HG03175 (cell line): Measurements from ENCODE around the gene HMGB3.
"Not testable (repeated sequence)": the region's sequence is repeated elsewhere in the genome, so short reads cannot be mapped to it uniquely, and the experiment has no call there.

ENCODE experiments used
- ATAC-seq: cut with Tn5 transposase; IDR thresholded peaks from one replicate; pipeline ENCODE4 v1.9.1; 2021; ENCODE audit warnings: mild to moderate bottlenecking, moderate library complexity; ENCODE audit not compliant: unreplicated experiment

Gene HMGB3

DNA sequence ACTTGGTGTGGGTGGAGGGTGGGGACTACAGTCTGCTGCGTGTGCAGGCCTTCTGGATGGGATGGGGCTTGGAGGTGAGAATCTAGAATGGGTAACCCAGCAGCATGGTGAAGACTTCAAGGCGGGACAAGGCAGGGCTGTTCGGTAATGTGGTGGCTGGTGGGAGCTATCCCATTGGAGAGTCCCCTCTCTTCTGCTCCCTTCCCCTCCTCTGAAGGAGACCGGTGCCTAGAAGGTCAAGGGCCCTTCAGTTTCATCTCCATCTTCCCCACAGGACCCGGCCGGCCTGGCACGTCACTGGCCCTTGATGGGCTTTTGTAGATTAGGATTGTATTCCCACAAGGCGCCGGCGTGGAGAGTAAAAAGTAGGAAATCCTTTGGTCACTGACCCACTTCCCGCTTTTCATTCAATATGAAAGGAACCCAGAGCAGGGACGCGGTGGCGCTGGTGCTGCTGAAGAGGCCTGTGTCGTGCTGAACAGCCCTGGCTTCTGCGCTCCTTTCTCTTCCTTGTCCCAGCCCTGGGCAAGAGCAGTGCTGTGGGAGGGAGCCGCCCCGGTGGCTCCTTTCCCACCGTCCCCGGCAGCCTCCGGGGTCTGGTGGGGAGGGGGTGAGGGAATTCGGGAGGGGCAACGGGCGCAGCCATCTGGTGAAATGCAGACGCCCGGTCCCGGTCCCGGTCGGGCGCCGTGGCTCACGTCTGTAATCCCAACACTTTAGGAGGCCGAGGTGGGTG is 7.3 kb upstream of the HMGB3 start:
- no peak for ATAC-seq

GRCh38 chrX:150977411-150978162 is 5.5 kb upstream of the HMGB3 start:
- ATAC-seq: no peak

GRCh38 chrX:150980186-150980585 is 2.9 kb upstream of the HMGB3 start:
- no peak for ATAC-seq

- no peak for ATAC-seq
These were observed 2.4 kb upstream of the HMGB3 start for GRCh38 chrX:150980711-150981110.

- no peak for ATAC-seq
These were observed 824 bp upstream of the HMGB3 start for GRCh38 chrX:150982235-150982787.

DNA sequence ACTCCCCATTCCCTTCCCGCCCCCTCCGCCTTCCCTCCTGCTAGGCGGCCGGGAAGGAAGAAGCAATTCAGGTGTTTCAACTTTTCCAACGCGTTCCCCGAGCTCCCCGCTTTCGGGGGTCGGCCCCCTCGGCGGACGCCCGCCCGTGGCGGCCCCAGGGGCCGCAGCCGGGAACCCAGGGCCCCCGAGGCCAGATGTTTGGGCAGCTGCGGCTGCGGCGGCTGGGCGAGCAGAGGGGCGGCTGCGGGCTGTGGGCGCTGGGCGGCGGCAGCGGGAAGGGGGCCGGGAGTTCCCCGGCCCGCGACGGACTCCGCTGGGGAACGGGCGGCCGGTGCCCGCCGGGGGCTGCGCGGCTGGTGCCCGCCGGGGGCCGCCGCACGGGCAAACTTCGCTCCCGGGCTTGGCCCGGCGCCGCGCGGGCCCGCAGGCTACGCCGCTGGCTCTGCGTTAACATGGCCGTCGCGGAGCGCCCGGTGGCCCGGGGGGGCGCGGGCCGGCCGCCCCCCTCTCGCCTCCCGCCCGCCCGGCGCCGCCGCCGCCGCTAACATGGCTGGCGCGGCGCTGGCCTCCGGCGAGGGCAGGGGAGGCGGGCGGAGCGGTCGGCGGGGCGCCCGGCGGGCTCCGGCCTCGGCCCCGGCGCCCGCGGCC is 510 bp downstream of the HMGB3 start:
- ATAC-seq: peak; percentile 17

DNA sequence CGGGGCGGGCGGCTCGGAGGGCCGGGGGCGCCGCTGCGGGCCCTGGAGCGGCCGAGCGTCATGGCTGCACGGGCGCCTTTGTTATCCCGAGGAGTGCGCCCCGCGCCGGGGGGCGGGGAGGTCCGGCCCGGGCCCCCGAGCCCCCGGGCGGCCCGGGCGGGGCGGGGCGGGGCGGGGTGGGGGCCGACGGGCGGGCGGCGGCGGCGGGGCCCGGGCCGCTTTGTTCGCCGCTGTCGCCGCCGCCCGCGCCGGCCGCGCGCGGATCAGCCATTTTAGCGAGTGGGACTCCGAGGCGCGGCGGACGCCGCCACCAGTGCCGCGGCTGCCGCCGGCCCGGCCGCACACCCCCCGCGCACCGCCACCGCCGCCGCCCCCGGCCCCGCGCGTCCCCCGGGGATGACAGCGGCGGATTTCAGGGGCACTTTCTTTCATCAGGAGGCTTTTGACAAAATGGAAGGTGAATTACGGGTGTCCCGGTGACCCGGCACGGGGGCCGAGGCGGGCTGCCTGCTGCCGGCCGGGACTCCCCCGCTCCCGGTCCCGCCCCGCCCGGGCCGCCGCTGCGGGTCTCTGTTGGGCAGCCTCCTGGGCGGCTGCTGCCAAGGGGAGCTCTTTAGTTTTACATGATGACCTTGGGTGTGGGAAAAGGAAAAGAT is 1.2 kb downstream of the HMGB3 start:
- peak; percentile 13 for ATAC-seq

GRCh38 chrX:150987687-150988086 is 4.6 kb downstream of the HMGB3 start:
- ATAC-seq: not testable (repeated sequence)

DNA sequence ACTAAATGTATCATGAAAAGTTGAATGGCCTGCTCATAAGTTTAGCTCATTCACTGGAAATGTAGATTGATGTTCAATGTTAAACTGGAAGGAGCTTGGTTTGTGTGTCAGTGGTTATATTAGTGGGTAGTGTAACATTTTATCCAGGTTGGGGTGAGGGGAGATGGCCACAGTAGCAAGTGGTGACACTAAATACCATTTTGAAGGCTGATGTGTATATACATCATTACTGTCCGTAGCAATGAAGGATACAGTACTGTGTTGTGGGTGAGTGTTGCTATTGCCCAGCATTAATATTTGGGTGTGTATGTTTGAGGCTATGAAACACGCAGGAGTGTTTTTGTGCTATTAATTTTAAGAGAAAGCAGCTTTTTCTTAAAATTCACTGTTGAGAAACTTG is 6.3 kb downstream of the HMGB3 start:
- ATAC-seq: no peak

DNA sequence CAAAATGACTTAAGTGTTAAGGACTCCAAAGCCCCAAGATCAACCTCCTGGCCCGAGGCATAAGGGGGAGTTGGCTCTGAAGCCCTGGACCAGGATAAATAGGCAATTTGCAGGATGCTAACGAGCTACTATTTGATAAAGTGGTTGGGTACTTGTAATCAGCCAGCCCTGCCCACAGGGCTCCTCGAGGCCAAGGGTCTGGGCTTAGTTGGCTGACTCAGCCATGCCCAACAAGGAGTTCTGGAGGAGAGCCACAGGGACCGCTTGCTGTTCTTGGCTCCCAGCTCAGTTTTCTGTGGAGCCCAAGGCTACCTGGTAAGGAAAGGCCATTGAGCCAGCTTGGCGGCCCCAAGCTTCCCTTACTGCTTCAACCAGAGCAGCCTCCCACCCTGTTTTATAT is 7.8 kb downstream of the HMGB3 start:
- no peak for ATAC-seq

- ATAC-seq: no peak
These were observed 17.8 kb downstream of the HMGB3 start for GRCh38 chrX:151000861-151001331.

DNA sequence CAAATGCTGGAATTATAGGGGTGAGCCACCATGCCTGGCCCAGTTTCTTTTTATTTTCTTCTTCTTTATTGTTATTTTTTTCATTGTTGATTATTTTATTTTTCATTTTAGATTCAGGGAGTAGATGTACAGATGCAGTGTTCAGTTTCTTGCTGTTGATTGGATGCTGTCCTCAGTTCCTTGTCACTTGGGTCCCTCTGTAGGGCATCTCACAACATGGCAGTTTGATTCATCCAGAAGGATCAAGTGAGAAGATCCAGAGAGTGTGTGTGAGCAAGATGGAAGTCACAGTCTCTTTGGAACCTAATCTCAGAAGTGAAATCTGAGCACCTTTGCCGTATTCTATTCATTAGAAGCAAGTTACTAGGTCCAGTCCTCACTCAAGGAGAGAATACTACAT is 20.9 kb downstream of the HMGB3 start:
- ATAC-seq: no peak

- no peak for ATAC-seq
These were observed 23.4 kb downstream of the HMGB3 start for GRCh38 chrX:151006410-151007109.

- no peak for ATAC-seq
These were observed 26.4 kb downstream of the HMGB3 start for GRCh38 chrX:151009582-151009981.

DNA sequence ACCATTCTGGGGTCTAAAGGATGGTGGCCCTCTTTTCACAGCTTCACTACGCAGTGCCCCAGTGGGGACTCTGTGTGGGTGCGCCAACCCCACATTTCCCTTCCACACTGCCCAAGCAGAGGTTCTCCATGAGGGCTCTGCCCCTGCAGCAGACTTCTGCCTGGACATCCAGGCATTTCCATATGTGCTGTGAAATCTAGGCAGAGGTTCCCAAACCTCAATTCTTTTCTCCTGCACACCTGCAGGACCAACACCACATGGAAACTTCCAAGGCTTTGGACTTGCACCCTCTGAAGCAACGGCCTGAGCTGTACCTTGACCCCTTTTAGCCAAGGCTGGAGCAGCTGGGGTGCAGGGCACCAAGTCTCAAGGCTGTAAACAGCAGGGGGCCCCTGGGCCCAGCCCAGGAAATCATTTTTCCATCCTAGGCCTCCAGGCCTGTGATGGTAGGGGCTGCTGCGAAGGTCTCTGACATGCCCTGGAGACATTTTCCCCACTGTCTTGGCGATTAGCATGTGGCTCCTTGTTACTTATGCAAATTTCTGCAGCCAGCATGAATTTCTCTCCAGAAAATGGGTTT is 30.1 kb downstream of the HMGB3 start:
- ATAC-seq: no peak

- no peak for ATAC-seq
These were observed 32.5 kb downstream of the HMGB3 start for GRCh38 chrX:151015684-151016083.

- no peak for ATAC-seq
These were observed 36.7 kb downstream of the HMGB3 start for GRCh38 chrX:151019856-151020255.

- ATAC-seq: no peak
These were observed 47.7 kb downstream of the HMGB3 start for GRCh38 chrX:151030845-151031244.

DNA sequence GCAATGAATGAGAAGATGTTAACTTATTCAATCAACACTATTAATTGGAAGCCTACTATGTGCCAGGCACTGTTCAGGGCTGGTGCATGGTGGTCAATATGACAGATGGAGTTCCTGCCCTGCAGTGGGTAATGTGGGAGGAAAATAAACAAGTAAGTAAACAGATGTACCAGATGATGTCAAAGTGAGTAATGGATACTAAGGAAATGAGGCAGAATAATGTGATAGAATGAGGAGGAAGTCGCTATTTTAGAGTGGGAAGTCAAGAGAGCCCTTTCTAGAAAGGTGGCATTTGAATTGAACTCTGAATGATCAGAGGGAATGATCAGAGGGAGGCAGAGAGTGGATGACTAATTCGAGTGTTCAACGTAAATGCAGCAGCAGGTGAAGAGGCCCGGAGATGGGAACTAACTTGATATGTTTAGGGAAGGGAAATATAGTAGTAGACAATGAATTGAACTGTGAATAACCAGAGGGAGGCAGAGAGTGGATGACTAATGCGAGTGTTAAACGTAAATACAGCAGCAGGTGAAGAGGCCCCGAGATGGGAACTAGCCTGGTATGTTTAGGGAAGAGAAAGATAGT is 48.3 kb downstream of the HMGB3 start:
- ATAC-seq: no peak

- ATAC-seq: no peak
These were observed 56.2 kb downstream of the HMGB3 start for GRCh38 chrX:151039351-151039750.
